HG02981 (cell line): ENCODE data around the gene GJD3.

ENCODE experiments used
- ATAC-seq: cut with Tn5 transposase; IDR thresholded peaks from one replicate; pipeline ENCODE4 v1.9.1; 2021; ENCODE audit warnings: mild to moderate bottlenecking, moderate library complexity; ENCODE audit not compliant: unreplicated experiment

Gene GJD3

GRCh38 chr17:40341808-40342503, 22.6 kb downstream of the GJD3 start:
- no peak for ATAC-seq

- ATAC-seq = peak; percentile 44
Measured at GRCh38 chr17:40340880-40341807, 23.4 kb downstream of the GJD3 start.

- ATAC-seq = no peak
Measured at GRCh38 chr17:40340327-40340726, 24.2 kb downstream of the GJD3 start.

- ATAC-seq = no peak
Measured at GRCh38 chr17:40338941-40339649, 25.4 kb downstream of the GJD3 start.

- ATAC-seq = no peak
Measured at GRCh38 chr17:40338058-40338457, 26.5 kb downstream of the GJD3 start.

- ATAC-seq = no peak
Measured at GRCh38 chr17:40337351-40337750, 27.2 kb downstream of the GJD3 start.

- no peak for ATAC-seq
Measured at GRCh38 chr17:40335620-40336019, 28.9 kb downstream of the GJD3 start.

- ATAC-seq = no peak
Measured at GRCh38 chr17:40333781-40334448, 30.6 kb downstream of the GJD3 start.

- ATAC-seq = no peak
Measured at GRCh38 chr17:40331743-40332641, 32.5 kb downstream of the GJD3 start.

- ATAC-seq = no peak
Measured at GRCh38 chr17:40330850-40331470, 33.6 kb downstream of the GJD3 start.

GRCh38 chr17:40329839-40330794, 34.4 kb downstream of the GJD3 start:
- no peak for ATAC-seq

GRCh38 chr17:40328386-40328766, 36.2 kb downstream of the GJD3 start:
- no peak for ATAC-seq

- no peak for ATAC-seq
Measured at GRCh38 chr17:40327735-40328385, 36.7 kb downstream of the GJD3 start.

GRCh38 chr17:40327244-40327729, 37.2 kb downstream of the GJD3 start:
- ATAC-seq = no peak

- no peak for ATAC-seq
Measured at GRCh38 chr17:40326832-40327199, 37.7 kb downstream of the GJD3 start.

GRCh38 chr17:40326014-40326831, 38.3 kb downstream of the GJD3 start:
- ATAC-seq = no peak
